Adipose tissue (tissue), 3 donors: ENCODE measurements around the gene MPRIP. TPM values are rescaled to one million over a fixed set of nuclear protein-coding genes. Genes with fewer than 3 reads are reported as not detected.

Source experiments
- H3K27ac ChIP-seq: one replicate; pipeline ENCODE4 v1.5.1; 2013; ENCODE audit warnings: low read depth, low read length
- WGBS, 3 donors: extraction: QIAGEN DNeasy Blood & Tissue Kit; methylation state at CpG; one replicate each; pipeline ENCODE4 v1.1.7; 2013; 5-methylcytosine and 5-hydroxymethylcytosine counted together
- polyA plus RNA-seq, 3 donors: library from polyadenylated mRNA; stranded (reverse); fragments of 200-250 nt; gene quantifications; one replicate each; pipeline ENCODE4 v1.2.3, GENCODE V29; 2013
- donor health status: healthy with polysubstance abuse.
- donor health status: Bipolar disorder and iron deficiency.
- donor health status: healthy.

The MPRIP gene
- polyA plus RNA-seq, 3 donors = 51.8 to 140 (median 128) TPM

DNA sequence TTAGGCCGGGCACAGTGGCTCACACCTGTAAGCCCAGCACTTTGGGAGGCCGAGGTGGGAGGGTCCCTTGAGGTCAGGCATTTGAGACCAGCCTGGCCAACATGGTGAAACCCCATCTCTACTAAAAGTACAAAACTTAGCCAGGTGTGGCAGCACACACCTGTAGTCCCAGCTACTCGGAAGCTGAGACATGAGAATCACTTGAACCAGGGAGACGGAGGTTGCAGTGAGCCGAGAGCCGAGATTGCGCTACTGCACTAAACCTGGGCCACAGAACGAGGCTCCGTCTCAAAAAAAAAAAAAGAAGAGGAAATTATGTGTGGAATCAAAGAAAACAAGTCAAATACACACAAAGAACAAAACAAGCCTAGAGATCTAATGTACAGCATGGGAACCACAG is 16.1 kb upstream of the MPRIP start:
- WGBS, 3 donors = 79 to 90% (median 82%) methylated on average over 9 of the region's 9 CpGs
- no peak overlapping the region for H3K27ac ChIP-seq

DNA sequence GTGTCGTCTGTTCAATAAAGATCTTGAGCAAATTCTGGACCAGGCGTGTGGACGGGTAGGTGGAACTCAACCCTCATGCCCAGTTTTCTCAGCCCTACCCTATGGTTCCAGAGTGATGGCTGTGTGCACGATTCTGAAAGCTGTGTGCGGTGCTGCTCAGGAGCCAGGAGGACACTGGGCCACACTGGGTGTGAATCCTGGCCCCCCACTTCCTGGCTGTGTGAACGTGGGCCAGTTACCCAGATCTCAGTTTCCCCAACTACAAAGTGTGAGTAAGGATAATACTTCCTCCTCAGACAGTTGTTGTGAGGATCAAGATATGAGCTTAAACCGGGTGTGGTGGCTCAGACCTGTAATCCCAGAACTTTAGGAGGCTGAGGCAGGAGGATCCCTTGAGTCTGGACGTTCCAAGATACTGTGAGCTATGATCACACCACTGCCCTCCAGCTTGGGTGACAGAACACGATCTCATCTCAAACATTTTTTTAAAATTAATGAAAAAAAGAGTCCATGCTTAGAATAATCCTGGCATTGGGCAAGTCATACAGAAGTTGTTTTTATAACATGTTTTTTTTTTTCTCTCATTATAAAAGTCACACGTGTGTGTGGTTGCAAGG is 14.7 kb upstream of the MPRIP start:
- no peak overlapping the region for H3K27ac ChIP-seq
- 73 to 84% (median 82%) methylated on average over 10 of the region's 10 CpGs for WGBS, 3 donors

DNA sequence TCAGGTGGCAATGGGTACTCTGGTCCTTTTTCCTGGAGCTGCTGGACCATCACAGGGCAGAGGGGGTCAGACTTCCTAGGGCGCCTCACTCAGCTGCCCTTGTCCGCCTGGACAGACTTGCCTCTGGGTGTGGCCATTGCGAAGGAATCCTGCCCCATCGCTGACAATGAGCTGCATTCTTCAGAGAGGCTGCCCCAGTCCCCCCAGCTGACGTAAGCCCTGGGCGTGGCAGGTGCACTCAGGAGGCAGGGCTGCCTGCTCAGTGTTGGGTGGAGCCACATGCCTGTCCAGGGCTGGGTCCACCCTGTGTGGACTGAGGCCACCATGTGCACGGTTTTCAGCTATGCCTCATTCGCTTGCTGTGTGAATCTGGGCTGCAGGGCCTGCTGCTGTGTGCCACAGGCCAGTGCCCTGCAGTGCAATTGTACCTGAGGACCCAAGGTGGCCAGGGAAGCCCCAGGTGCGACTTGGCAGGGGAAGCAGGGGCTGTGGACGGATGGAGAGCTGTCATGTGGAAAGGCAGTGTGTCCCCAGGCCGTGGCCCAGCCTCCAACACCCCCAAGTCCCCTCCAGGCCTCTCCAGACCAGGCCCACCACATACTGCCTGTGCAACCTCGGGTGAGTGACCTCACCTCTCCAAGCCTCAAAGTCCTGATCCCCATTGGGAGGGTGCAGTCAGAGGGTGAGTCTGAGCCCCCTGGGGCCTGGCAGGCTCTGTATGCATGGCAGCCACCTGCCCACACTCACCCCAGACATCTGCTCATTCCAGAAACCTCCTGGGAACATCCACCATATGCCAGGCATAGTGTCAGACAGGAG is 14.0 kb upstream of the MPRIP start:
- WGBS, 3 donors = 55 to 75% (median 63%) methylated on average over 12 of the region's 12 CpGs
- no peak overlapping the region for H3K27ac ChIP-seq

GRCh38 chr17:17028878-17029535 is 13.2 kb upstream of the MPRIP start:
- WGBS, 3 donors = 66 to 73% (median 73%) methylated on average over 16 of the region's 16 CpGs
- H3K27ac ChIP-seq = no peak overlapping the region

GRCh38 chr17:17029938-17030337 is 12.3 kb upstream of the MPRIP start:
- H3K27ac ChIP-seq = no peak overlapping the region
- 80 to 87% (median 87%) methylated on average over 9 of the region's 9 CpGs for WGBS, 3 donors

GRCh38 chr17:17030515-17031211 is 11.6 kb upstream of the MPRIP start:
- 75 to 80% (median 75%) methylated on average over 12 of the region's 12 CpGs for WGBS, 3 donors

GRCh38 chr17:17032131-17032692 is 10.0 kb upstream of the MPRIP start:
- H3K27ac ChIP-seq = no peak overlapping the region
- WGBS, 3 donors = 27 to 54% (median 52%) methylated on average over 13 of the region's 13 CpGs

More at GRCh38 chr17:17030515-17031211, 11.6 kb upstream of the MPRIP start:
- no peak overlapping the region for H3K27ac ChIP-seq

DNA sequence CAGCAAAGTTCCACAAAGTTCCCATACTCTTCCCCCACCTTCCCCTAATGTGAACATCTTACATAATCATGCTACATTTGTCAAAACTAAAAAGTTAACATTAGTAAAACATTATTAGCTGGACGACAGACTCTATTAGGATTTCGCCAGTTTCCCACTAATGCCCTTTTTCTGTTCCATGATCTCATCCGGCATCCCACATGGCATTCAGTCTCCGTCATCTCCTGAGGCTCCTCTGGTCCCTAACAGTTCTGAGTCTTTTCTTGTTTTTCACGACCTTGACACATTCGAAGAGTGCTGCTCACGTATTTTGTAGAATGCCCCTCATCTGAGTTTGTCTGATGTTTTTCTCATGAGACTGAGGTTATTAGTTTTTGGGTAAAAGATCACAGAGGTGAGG is 8.8 kb upstream of the MPRIP start:
- no peak overlapping the region for H3K27ac ChIP-seq
- WGBS, 3 donors = 77 to 88% (median 88%) methylated on average over 7 of the region's 7 CpGs

- no peak overlapping the region for H3K27ac ChIP-seq
Measured at GRCh38 chr17:17034026-17034425, 8.2 kb upstream of the MPRIP start.

GRCh38 chr17:17034496-17035075 is 7.7 kb upstream of the MPRIP start:
- H3K27ac ChIP-seq = no peak overlapping the region

GRCh38 chr17:17035490-17035889 is 6.8 kb upstream of the MPRIP start:
- H3K27ac ChIP-seq = no peak overlapping the region
- 63 to 78% (median 68%) methylated on average over 6 of the region's 6 CpGs for WGBS, 3 donors

GRCh38 chr17:17035920-17036523 is 6.2 kb upstream of the MPRIP start:
- 76 to 90% (median 84%) methylated on average over 12 of the region's 12 CpGs for WGBS, 3 donors
- no peak overlapping the region for H3K27ac ChIP-seq

GRCh38 chr17:17036524-17036998 is 5.7 kb upstream of the MPRIP start:
- H3K27ac ChIP-seq = no peak overlapping the region
- WGBS, 3 donors = 45 to 76% (median 58%) methylated on average over 10 of the region's 10 CpGs

- WGBS, 3 donors = 60 to 89% (median 87%) methylated on average over 6 of the region's 6 CpGs
Measured at GRCh38 chr17:17039911-17040310, 2.3 kb upstream of the MPRIP start.

GRCh38 chr17:17041018-17041521 is 1.2 kb upstream of the MPRIP start:
- WGBS, 3 donors = 34 to 63% (median 61%) methylated on average over 5 of the region's 5 CpGs
- H3K27ac ChIP-seq = no peak overlapping the region

More at GRCh38 chr17:17039911-17040310, 2.3 kb upstream of the MPRIP start:
- H3K27ac ChIP-seq = no peak overlapping the region

DNA sequence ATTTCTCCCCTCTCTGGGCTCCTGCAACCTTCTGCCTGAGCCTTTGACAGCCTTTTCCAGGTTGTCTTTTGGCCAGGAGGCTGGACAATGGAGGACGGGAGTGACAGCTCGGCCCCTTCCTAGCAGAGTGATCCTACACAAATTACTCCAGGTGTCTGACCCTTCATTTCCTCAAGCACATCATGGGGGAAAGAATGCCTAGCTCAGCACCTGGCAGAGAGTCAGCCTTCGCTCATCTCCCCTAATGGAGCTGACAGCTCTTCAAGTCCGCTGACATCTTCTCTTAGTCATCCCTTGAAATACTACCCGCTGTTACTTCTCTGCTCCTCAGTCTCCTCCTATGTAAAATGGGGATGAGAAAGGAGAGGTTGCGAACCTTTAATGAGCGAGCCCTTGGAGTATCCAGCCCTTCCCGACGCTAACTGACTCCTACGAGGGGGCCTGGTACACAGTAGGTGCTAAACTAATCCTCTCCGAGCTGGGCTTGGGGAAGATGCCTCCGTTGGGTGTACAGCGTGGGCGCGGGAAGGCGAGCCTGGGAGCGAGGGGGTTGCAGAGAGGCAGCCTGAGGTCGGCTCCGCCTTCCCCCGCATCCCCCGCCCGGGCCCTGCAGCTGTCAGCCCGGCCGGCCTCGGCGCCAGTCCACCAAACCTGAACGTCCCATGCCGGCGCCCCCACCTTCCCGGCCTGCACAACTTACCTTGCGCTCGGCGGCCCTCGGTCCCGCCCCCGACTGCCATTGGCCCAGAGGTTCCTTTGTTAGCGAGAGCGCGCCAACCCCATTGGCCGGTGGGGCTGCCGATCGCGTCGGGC is 480 bp upstream of the MPRIP start:
- WGBS, 3 donors = 7 to 8% (median 8%) methylated on average over 42 to 44 of the region's 44 CpGs
- H3K27ac ChIP-seq = no peak overlapping the region
